ENCODE measurements around the gene IRGQ.

- TF ChIP-seq CTCF (IDR thresholded peaks at IDR 0.05; ENCODE audit: extremely low read depth in 1 of 2, insufficient read depth in 1 of 2, low read depth in 1 of 2, low read length in 2 of 2) (no peak), POLR2AphosphoS5 (IDR thresholded peaks at IDR 0.05; ENCODE audit: insufficient read depth, low read depth, low read length) (no peak), MYC (IDR thresholded peaks at IDR 0.05; ENCODE audit: low read depth, low read length) (no peak), POLR2A (IDR thresholded peaks at IDR 0.05; ENCODE audit: low read depth, low read length) (no peak), EZH2 (IDR thresholded peaks at IDR 0.05; ENCODE audit: borderline replicate concordance, low read depth, low read length, severe bottlenecking) (no peak), MAX (IDR thresholded peaks at IDR 0.05; ENCODE audit: insufficient read depth, insufficient read length) (no peak), GATA2 (IDR thresholded peaks at IDR 0.05; ENCODE audit: insufficient read depth, insufficient read length, low read depth, low read length) (no peak), FOS (IDR thresholded peaks at IDR 0.05; ENCODE audit: borderline replicate concordance, insufficient read depth, low read length) (no peak), JUN (IDR thresholded peaks at IDR 0.05; ENCODE audit: borderline replicate concordance, insufficient read depth, insufficient read length, low read depth) (no peak)
Measured at GRCh38 chr19:43575955-43576878, 19.7 kb downstream of the IRGQ start.
